Sigmoid colon (tissue), 4 donors: ENCODE measurements around the gene SLC7A6OS.

Experiments
- CTCF ChIP-seq, 4 experiments: fragments of 450-650 bp in 3 of 4; fragments of 200-600 bp in 1 of 4; IDR thresholded peaks; one replicate each; pipeline ENCODE4 v1.5.1; 2016 to 2019; ENCODE audit warnings: antibody characterized with exemption in 4 of 4, mild to moderate bottlenecking in 3 of 4, moderate library complexity in 2 of 4
- EP300 ChIP-seq, 4 donors: sonication (generic); formaldehyde crosslinking; IDR thresholded peaks; one replicate each; pipeline ENCODE4 v1.6.1; 2017; ENCODE audit warnings: antibody characterized with exemption in 4 of 4
- POLR2A ChIP-seq, 2 donors: fragments of 450-650 bp; IDR thresholded peaks; one replicate each; pipeline ENCODE4 v1.6.1; 2016; ENCODE audit warnings: antibody characterized with exemption in 2 of 2, mild to moderate bottlenecking in 2 of 2, moderate library complexity in 2 of 2
- POLR2AphosphoS5 ChIP-seq, 4 donors: sonication (generic); formaldehyde crosslinking; IDR thresholded peaks; one replicate each; pipeline ENCODE4 v1.6.1; 2017; ENCODE audit warnings: antibody characterized with exemption in 4 of 4

GRCh38 chr16:68274441-68274840, 36.3 kb downstream of the SLC7A6OS start:
- TF ChIP-seq CTCF (IDR thresholded peaks at IDR 0.05) (no peak), POLR2A (IDR thresholded peaks at IDR 0.05) (no peak), POLR2AphosphoS5 (IDR thresholded peaks at IDR 0.05) (no peak), EP300 (IDR thresholded peaks at IDR 0.05) (no peak)
